ENCODE measurements around the gene TSPAN4. TPM values are rescaled to one million over a fixed set of nuclear protein-coding genes. Genes with fewer than 3 reads are reported as not detected.

Gene TSPAN4
- total and polyA plus RNA-seq, 9 of the 15 experiments (the other 6 are each of a cell fraction or from before 2014, with no cell fraction given): 0.07 to 31.0 (median 15.7) TPM

DNA sequence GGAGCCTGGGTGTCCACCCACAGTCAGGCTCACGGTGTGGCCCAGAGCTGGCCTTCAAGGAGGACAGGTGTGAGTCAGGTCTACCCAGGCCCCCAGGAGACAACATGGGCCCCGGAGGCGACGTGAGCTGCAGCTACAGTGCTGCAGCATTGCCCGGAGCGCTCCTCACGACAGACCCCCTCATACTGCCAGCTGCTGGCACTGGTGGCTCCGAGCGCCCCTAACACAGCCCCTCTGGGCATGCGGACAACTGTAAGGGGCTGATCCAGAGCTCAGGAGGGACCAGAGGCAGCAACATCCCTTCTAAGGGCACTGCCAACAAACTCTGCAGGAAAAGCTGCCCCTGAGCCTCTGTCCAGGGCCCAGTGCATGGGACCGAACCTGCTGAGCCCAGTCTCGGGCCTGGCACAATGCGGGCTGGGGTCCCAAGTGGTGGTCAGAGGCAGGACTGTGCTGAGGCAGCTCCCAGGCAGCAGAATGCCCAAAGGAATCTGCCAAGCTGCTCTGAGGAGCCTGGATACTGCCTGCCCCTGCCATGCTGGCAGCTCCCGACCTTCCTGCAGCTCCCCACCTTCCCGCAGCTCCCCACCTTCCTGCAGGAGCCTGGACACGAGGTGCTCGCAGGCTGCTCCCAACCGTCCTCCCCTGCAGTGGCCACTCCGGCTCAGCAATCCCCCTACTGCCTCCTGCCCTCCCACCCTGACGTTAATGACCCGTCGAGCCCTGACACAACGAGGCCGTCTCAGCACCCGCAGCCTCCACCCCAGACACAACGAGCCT, 52.9 kb downstream of the TSPAN4 start:
- no peak for FAIRE-seq
- BruUV-seq (replicated peaks): no TSS peak
- no peaks in the 10 kb centered on the region for H3K79me2 ChIP-seq (ENCODE audit: control insufficient read depth, insufficient read depth, low read length)
- TF ChIP-seq PHB2 (IDR thresholded peaks at IDR 0.05; ENCODE audit: low read depth) (no peak), MCM5 (IDR thresholded peaks at IDR 0.05; ENCODE audit: low read depth) (no peak)
- TF ChIP-seq, protein P1, sequence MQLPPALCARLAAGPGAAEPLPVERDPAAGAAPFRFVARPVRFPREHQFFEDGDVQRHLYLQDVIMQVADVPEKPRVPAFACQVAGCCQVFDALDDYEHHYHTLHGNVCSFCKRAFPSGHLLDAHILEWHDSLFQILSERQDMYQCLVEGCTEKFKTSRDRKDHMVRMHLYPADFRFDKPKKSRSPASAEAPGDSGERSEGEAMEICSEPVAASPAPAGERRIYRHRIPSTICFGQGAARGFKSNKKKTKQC (CRISPR knock-in tag; IDR thresholded peaks at IDR 0.05): no peak
- TF ChIP-seq, protein P2, sequence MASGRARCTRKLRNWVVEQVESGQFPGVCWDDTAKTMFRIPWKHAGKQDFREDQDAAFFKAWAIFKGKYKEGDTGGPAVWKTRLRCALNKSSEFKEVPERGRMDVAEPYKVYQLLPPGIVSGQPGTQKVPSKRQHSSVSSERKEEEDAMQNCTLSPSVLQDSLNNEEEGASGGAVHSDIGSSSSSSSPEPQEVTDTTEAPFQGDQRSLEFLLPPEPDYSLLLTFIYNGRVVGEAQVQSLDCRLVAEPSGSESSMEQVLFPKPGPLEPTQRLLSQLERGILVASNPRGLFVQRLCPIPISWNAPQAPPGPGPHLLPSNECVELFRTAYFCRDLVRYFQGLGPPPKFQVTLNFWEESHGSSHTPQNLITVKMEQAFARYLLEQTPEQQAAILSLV (tag; IDR thresholded peaks at IDR 0.05): no peak
- no peak overlapping the region for H3K4me2 ChIP-seq (ENCODE audit: insufficient read depth, low read length)
- peak overlapping the region in 1 of 2 experiments; percentile 3; a peak in 1 of 4 replicates for H3K9ac ChIP-seq (ENCODE audit: insufficient read depth in 1 of 2, low read depth in 2 of 2, low read length in 2 of 2)
- in situ Hi-C loops (cut with MboI) (no loop called here), intact Hi-C loops (cut with micrococcal nuclease) (no loop called here)
- no peak for ATAC-seq
- no peaks in the 10 kb centered on the region for H3K27me3 ChIP-seq (ENCODE audit: control insufficient read depth in 2 of 2, insufficient read depth in 2 of 2, low read length in 2 of 2)
- H3K36me3 ChIP-seq (ENCODE audit: control insufficient read depth, insufficient read depth, low read length): peaks cover 46% of the 10 kb centered on the region; the same call in 2 of the 3 replicates
- H3K4me3 ChIP-seq: no peak overlapping the region
- ChIA-PET POLR2A (interaction anchor here (0.5 to 1.1 kb wide), 3 partner anchors 23 to 214 kb away, joined by 3 read pairs; no protein-coding TSS in a partner anchor), CTCF (ENCODE audit: low intra/inter-chr PET ratio) (no interaction called here)
- H3K27ac ChIP-seq (ENCODE audit: extremely low read depth, low read depth, low read length): no peak overlapping the region
- 83% methylated on average over 19 of the region's 26 CpGs for WGBS (ENCODE audit: insufficient coverage, low coverage, missing lambda C conversion rate)
- H3K4me1 ChIP-seq (replicated peaks in 1 of 2; ENCODE audit: control insufficient read depth in 2 of 2, insufficient read depth in 2 of 2, low read length in 2 of 2): peaks cover 0 to 81% of the 10 kb centered on the region in 2 experiments; a peak in 2 of 5 replicates
- DNase-seq (ENCODE audit: extremely low read depth in 1 of 4, low spot score in 3 of 4): no peak
- H2AFZ ChIP-seq (ENCODE audit: low read depth, low read length): no peak overlapping the region
- no peaks in the 10 kb centered on the region for H3K9me3 ChIP-seq (replicated peaks; ENCODE audit: control insufficient read depth, insufficient read depth, low read depth, low read length)
- H3K9me1 ChIP-seq (ENCODE audit: control insufficient read depth, insufficient read depth, low read length): no peaks in the 10 kb centered on the region
- H4K20me1 ChIP-seq (replicated peaks; ENCODE audit: control insufficient read depth, insufficient read depth, low read length): no peaks in the 10 kb centered on the region; the same call in 1 of the 2 replicates

Measured in K562 (cell line).